Measurements from ENCODE around the gene ARMCX1. TPM values are rescaled to one million over a fixed set of nuclear protein-coding genes. Genes with fewer than 3 reads are reported as not detected.
A peak's percentile ranks its signal among the peaks of the same experiment; 100 is the strongest.
"Not testable (repeated sequence)": the region's sequence is repeated elsewhere in the genome, so short reads cannot be mapped to it uniquely, and the experiment has no call there.

ARMCX1 gene
- total and polyA plus RNA-seq, 2 donors (not counting 3 experiments of a cell fraction or from before 2014, with no cell fraction given), result 11.0 to 22.4 TPM

GRCh38 chrX:101595739-101596419 lies 45.5 kb downstream of the ARMCX1 start:
- BruUV-seq (replicated peaks), result no TSS peak
- Histone ChIP-seq H3K9me3 (replicated peaks; ENCODE audit: control insufficient read depth, insufficient read depth, low read length) (no peaks in the 10 kb centered on the region), H3K4me2 (ENCODE audit: insufficient read depth, low read length) (no peak overlapping the region), H3K4me3 (replicated peaks in 1 of 3; ENCODE audit: insufficient read depth in 1 of 3, low read depth in 1 of 3, low read length in 3 of 3) (no peak overlapping the region), H4K20me1 (replicated peaks; ENCODE audit: control insufficient read depth, extremely low read depth, insufficient read depth, low read length) (no peaks in the 10 kb centered on the region), H3K9ac (replicated peaks; ENCODE audit: extremely low read depth, insufficient read depth, low read length) (no peak overlapping the region), H3K27me3 (ENCODE audit: control insufficient read depth in 2 of 2, insufficient read depth in 2 of 2, low read length in 2 of 2) (peaks cover 4 to 5% of the 10 kb centered on the region in 2 experiments), H3K36me3 (ENCODE audit: control insufficient read depth in 2 of 2, extremely low read depth in 1 of 2, insufficient read depth in 2 of 2, low read length in 2 of 2) (no peaks in the 10 kb centered on the region), H3K79me2 (ENCODE audit: control insufficient read depth, insufficient read depth, low read length) (no peaks in the 10 kb centered on the region), H3K9me1 (replicated peaks; ENCODE audit: control insufficient read depth, extremely low read depth, insufficient read depth, low read length) (no peaks in the 10 kb centered on the region), H2AFZ (ENCODE audit: low read depth, low read length) (no peak overlapping the region), H3K4me1 (ENCODE audit: control insufficient read depth, extremely low read depth, insufficient read depth, low read length) (no peaks in the 10 kb centered on the region), H3K27ac (ENCODE audit: insufficient read depth, low read depth, low read length) (no peak overlapping the region)
- dilution Hi-C loops (cut with MboI; ENCODE audit: extremely low pct_ligation_motif_present, low sequenced_read_pairs), result no loop called here
- ChIA-PET POLR2A (no interaction called here), CTCF (interaction anchor here (1.4 kb wide), 2 partner anchors 202 to 208 kb away, joined by 4 to 8 read pairs; no protein-coding TSS in a partner anchor)
- intact Hi-C loops (cut with micrococcal nuclease), result loop anchor here (5.0 kb wide), 3 partner anchors 161 to 491 kb away; no protein-coding TSS in a partner anchor
- DNase-seq (ENCODE audit: low read depth, low spot score) (peak; percentile 75), FAIRE-seq (peak; percentile 91)
- TF ChIP-seq MAX (IDR thresholded peaks at IDR 0.05; ENCODE audit: insufficient read depth, insufficient read length) (no peak), JUN (IDR thresholded peaks at IDR 0.05; ENCODE audit: borderline replicate concordance, insufficient read depth, insufficient read length, low read depth) (no peak), CTCF (IDR thresholded peaks at IDR 0.05; ENCODE audit: extremely low read depth in 1 of 2, insufficient read depth in 1 of 2, low read depth in 1 of 2, low read length in 2 of 2) (peak; percentile 45 to 53)

GRCh38 chrX:101599592-101599991 lies 49.2 kb downstream of the ARMCX1 start:
- peak; percentile 43 for FAIRE-seq

More at GRCh38 chrX:101599592-101599991, 49.2 kb downstream of the ARMCX1 start:
- CTCF ChIA-PET; H3K4me1 ChIP-seq (ENCODE audit: control insufficient read depth, extremely low read depth, insufficient read depth, low read length); DNase-seq (ENCODE audit: low read depth, low spot score); POLR2A ChIA-PET; H2AFZ ChIP-seq (ENCODE audit: low read depth, low read length); H3K79me2 ChIP-seq (ENCODE audit: control insufficient read depth, insufficient read depth, low read length); H3K27ac ChIP-seq (ENCODE audit: insufficient read depth, low read depth, low read length); H3K27me3 ChIP-seq (ENCODE audit: control insufficient read depth in 2 of 2, insufficient read depth in 2 of 2, low read length in 2 of 2); BruUV-seq (replicated peaks); H3K9ac ChIP-seq (replicated peaks; ENCODE audit: extremely low read depth, insufficient read depth, low read length); H3K36me3 ChIP-seq (ENCODE audit: control insufficient read depth in 2 of 2, extremely low read depth in 1 of 2, insufficient read depth in 2 of 2, low read length in 2 of 2); dilution Hi-C loops (cut with MboI; ENCODE audit: extremely low pct_ligation_motif_present, low sequenced_read_pairs); H4K20me1 ChIP-seq (replicated peaks; ENCODE audit: control insufficient read depth, extremely low read depth, insufficient read depth, low read length); H3K9me3 ChIP-seq (replicated peaks; ENCODE audit: control insufficient read depth, insufficient read depth, low read length); H3K4me3 ChIP-seq (replicated peaks in 1 of 3; ENCODE audit: insufficient read depth in 1 of 3, low read depth in 1 of 3, low read length in 3 of 3); H3K4me2 ChIP-seq (ENCODE audit: insufficient read depth, low read length); H3K9me1 ChIP-seq (replicated peaks; ENCODE audit: control insufficient read depth, extremely low read depth, insufficient read depth, low read length): not testable (repeated sequence)
- intact Hi-C loops (cut with micrococcal nuclease), result loop anchor here (5.0 kb wide), 3 partner anchors 158 to 488 kb away; no protein-coding TSS in a partner anchor
